ENCODE data around the gene HAL.

- TF ChIP-seq CTCF (IDR thresholded peaks at IDR 0.05; ENCODE audit: borderline replicate concordance, extremely low read depth, low read length, poor library complexity, severe bottlenecking): peak; percentile 8
- TF ChIP-seq EZH2 (IDR thresholded peaks at IDR 0.05; ENCODE audit: borderline replicate concordance, low read depth, low read length, severe bottlenecking): no peak
Measured at GRCh38 chr12:95963096-95963495, 33.0 kb downstream of the HAL start.

Data from DND-41 (cell line).